DMS153 treated with DMSO at 0.1 percent for 48 hours (cell line): Measurements from ENCODE around the gene ANKFN1.
"Not testable (repeated sequence)": the region's sequence is repeated elsewhere in the genome, so short reads cannot be mapped to it uniquely, and the experiment has no call there.

Experiments used
- DNase-seq: peaks from one replicate; lab custom pipeline; 2025; ENCODE audit not compliant: unreplicated experiment; lab: John Stamatoyannopoulos, UW

ANKFN1 gene

GRCh38 chr17:56269556-56270389 is 116.5 kb downstream of the ANKFN1 start:
- no peak for DNase-seq

- DNase-seq, result no peak
Measured at GRCh38 chr17:56274491-56274890, 121.2 kb downstream of the ANKFN1 start.

DNA sequence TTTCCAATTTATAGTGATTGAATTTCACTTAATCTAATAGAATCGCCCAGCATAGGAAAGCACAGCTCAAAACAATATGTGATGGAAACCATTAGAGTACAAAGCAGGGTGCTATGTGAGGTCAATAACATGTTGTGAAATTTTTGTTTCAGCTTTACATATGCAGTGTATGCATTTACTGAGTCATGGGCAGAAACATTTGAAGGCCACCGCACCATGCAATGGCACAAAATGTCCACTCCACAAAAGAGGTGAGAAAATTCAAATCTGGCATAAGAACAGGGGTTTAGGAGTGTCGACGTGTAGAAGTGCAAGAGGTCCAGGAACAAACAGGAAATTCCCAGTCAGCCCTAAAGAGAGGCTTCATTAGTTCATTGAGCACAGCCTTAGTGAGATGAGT is 131.2 kb downstream of the ANKFN1 start:
- DNase-seq, result no peak

GRCh38 chr17:56288786-56289185 is 135.5 kb downstream of the ANKFN1 start:
- not testable (repeated sequence) for DNase-seq

DNA sequence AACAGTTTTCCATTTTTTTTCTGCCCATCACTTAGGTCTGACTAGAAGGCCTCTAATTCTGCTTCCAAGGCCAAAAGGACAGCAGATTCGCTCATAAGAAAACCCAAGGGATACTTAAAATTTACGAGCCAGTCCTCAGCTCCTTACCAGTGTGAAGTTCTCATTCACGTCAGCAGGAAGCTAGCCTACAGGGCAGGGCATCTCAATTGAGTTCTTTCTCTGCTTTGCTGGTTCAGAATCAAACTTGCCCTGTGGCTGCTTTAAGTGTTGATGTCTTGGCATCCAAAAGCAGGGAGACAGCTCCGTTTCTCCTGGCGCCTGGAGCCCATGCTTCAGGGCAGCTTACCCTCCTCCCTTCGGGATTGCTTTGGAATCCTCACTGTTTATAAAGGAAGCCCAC is 136.0 kb downstream of the ANKFN1 start:
- no peak for DNase-seq

GRCh38 chr17:56290101-56290801 is 137.0 kb downstream of the ANKFN1 start:
- DNase-seq, result no peak

DNA sequence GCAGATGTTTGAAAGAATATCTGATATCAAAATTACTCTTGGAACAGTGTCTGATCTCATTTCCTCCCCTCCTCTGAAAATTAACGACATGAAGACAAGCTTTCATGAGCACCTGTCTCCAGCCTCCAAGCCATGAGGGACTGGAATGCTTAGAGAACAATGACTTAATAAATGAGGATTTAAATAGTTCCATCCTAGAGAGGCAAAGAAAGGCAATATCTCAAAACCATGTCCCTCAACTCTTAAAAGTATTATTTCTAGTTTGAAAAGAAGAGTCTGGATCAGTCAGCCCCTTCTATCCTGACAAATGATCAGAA is 137.5 kb downstream of the ANKFN1 start:
- no peak for DNase-seq

DNA sequence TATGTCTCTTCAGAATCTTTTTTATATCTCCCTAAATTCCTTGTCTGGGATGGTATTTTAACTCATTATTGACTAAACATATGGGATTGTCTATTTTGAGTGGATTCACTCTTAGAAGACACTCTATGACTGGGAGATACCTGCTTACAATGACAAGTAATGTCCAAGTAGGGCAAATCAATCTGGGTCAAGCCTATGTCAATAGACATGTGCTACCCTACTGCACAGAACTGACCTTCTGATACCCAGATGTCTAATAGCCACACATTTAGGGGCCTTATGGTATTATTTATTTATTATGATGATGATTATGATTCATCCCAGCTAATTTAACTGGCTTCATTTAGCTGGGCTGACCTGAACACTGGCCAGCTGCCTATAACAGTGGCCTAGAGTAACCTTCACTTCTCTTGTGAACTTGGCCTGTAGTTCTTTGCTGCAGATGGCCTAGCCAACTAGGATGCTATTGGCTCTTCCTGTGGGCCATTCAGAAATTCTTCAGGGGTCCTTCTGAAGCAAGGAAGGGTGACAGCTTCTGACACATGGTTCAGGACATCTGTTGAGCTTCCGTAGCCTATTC is 138.0 kb downstream of the ANKFN1 start:
- DNase-seq, result no peak

- no peak for DNase-seq
Measured at GRCh38 chr17:56292010-56292409, 138.7 kb downstream of the ANKFN1 start.

DNA sequence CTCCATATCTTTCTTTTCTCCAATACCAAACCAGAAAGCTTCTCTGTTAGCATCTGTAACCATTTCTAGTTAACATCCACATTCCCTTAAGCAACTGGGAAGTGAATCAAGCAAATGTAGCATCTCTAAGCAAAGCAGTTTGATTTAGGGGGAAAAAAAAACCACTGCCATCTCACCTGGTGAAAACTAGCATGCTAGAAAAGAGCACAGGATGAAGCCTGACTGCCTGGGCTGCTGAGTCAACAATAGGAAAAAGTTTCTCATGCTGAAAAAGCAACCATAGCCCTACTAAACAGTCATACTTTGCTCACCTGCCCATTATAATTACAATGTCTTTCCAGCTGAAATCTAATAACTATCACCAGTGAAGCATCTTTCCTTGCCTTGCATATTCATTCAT is 139.3 kb downstream of the ANKFN1 start:
- DNase-seq, result no peak

GRCh38 chr17:56297184-56297583 is 143.9 kb downstream of the ANKFN1 start:
- no peak for DNase-seq

- no peak for DNase-seq
Measured at GRCh38 chr17:56298846-56299245, 145.6 kb downstream of the ANKFN1 start.

- no peak for DNase-seq
Measured at GRCh38 chr17:56300144-56300543, 146.9 kb downstream of the ANKFN1 start.

DNA sequence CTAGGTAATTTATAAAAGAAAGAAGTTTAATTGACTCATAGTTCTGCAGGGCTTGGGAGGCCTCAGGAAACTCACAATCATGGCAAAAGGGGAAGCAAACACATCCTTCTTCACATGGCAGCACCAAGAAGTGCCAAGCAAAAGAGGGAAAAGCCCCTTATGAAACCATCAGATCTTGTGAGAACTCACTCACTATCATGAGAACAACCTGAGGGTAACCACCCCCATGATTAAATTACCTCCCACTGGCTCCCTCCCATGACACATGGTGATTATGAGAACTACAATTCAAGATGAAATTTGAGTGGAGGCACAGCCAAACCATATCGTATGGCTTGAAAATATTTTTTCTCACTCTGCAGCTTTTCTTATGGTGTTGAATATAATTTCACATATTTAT is 151.7 kb downstream of the ANKFN1 start:
- no peak for DNase-seq

DNA sequence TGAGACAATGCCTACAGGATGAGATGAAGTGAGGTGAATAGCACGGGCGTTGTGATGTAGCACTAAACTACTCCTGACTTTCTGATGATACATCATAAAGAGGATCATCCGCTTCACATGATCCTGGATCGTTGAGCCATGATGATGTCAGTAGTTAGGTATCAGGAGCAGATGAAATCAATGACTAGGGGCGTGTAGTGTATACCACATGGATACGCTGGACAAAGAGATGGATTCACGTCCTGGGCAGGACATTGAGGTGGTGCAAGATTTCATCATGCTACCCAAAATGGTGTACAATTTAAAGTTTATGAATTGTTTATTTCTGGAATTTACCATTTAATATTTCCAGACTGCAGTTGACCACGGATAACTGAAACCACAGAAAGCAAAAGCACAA is 156.6 kb downstream of the ANKFN1 start:
- no peak for DNase-seq

GRCh38 chr17:56310782-56311181 is 157.5 kb downstream of the ANKFN1 start:
- no peak for DNase-seq

DNA sequence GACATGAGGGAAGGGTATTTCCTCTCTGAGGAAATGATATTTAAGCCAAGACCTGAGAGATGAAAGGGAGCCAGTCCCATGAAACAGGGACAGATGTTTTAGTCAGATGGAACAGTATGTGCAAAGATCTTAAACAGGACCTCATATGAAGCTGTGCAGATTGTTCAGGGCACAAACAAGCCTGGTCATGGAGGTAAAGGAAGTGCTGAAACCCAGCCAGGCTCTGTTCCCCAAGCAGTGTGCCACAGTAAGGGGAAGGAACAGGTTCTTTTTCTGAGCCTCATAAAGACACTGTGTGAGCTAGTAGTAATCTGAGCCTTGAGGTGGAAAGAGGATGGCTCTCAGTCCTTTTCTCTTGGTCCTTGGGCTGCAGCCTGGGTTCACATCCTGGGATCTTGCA is 159.9 kb downstream of the ANKFN1 start:
- no peak for DNase-seq

- DNase-seq, result no peak
Measured at GRCh38 chr17:56314026-56314425, 160.8 kb downstream of the ANKFN1 start.

- no peak for DNase-seq
Measured at GRCh38 chr17:56314984-56315602, 161.8 kb downstream of the ANKFN1 start.

DNA sequence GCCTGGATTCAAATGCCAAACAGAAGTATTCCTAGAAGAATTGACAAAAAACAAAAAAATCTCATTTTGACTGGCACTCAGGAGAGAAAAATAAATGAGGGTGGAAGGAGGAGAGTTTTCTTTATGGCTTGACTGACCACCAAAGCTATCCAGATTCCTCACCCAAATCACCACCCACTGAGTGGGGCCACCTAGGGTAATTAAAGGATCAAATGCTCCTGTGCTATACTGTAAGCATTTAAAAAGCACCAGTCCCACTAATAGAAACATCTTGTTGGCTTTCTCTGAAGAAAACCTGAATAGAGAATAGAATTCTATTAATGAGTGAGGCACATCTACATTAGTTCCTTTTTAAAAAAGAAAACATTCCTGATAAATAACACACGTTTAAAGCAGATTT is 163.3 kb downstream of the ANKFN1 start:
- DNase-seq, result no peak

DNA sequence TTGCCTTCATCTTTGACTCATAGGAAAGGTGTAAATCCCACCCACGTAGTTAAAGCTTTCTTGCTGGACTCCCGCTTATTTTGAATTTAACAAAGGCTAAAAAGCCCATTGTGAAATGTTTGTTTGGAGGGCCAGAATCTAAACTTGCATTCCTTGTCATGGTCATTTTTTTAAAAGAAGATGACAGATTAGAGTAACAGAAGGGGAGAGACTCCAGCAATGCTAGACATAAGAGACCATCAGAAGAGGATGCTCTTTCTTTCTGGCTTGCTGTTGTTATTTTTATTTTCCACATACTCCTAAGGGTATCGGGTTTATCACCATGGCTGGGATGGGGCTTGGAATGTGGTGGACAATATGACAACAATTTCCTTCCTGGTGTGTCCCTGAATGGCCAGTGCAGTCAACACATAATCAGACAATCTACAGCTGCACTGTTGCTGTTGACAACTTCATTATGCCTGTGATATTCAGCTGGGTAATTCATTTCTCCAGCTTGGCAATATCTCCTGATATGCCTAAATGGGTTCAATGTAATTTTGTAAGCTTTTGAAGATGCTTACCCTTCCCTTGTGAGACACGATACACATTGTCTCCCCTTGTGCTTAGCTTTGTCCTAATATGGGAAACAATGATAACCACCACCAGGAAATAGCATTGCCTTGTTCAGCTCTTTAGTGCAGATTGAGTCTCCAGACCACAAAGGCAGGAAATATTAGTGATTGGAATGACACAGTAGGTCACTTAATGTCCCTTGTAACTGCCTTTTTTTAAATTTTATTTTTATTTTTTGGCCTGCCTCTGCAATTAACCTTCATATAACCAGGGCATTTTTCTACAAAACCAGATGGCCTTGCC is 164.3 kb downstream of the ANKFN1 start:
- no peak for DNase-seq
